Mucosa of rectum (tissue), 2 donors: ENCODE results near the gene GRID2.
"Not testable (repeated sequence)": the region's sequence is repeated elsewhere in the genome, so short reads cannot be mapped to it uniquely, and the experiment has no call there.

Experiments used
- H3K27ac ChIP-seq, 2 donors: one replicate each; pipeline ENCODE4 v1.7.0; 2013; ENCODE audit warnings: inconsistent platforms in 2 of 2, low read depth in 2 of 2, low read length in 2 of 2
- H3K27me3 ChIP-seq, 2 donors: one replicate each; pipeline ENCODE4 v1.7.0; 2013; ENCODE audit warnings: low read length in 2 of 2; ENCODE audit not compliant: control insufficient read depth in 2 of 2, insufficient read depth in 2 of 2
- H3K36me3 ChIP-seq, 2 donors: one replicate each; pipeline ENCODE4 v1.7.0; 2013; ENCODE audit warnings: low read length in 2 of 2; ENCODE audit not compliant: control insufficient read depth in 2 of 2, insufficient read depth in 2 of 2
- H3K4me1 ChIP-seq, 2 donors: one replicate each; pipeline ENCODE4 v1.7.0; 2013; ENCODE audit warnings: low read length in 2 of 2, mild to moderate bottlenecking in 1 of 2; ENCODE audit not compliant: control insufficient read depth in 2 of 2, insufficient read depth in 2 of 2
- H3K4me3 ChIP-seq, 2 donors: one replicate each; pipeline ENCODE4 v1.7.0; 2013; ENCODE audit warnings: low read length in 2 of 2
- H3K9ac ChIP-seq, 2 donors: one replicate each; pipeline ENCODE4 v1.7.0; 2013; ENCODE audit warnings: low read length in 2 of 2, low read depth in 1 of 2, mild to moderate bottlenecking in 1 of 2
- H3K9me3 ChIP-seq, 2 donors: one replicate each; pipeline ENCODE4 v1.7.0; 2013; ENCODE audit warnings: low read length in 2 of 2; ENCODE audit not compliant: control insufficient read depth in 2 of 2
- donor health status: healthy.
- donor health status: Normal muscosa, but diverticular disease.

GRID2 gene

DNA sequence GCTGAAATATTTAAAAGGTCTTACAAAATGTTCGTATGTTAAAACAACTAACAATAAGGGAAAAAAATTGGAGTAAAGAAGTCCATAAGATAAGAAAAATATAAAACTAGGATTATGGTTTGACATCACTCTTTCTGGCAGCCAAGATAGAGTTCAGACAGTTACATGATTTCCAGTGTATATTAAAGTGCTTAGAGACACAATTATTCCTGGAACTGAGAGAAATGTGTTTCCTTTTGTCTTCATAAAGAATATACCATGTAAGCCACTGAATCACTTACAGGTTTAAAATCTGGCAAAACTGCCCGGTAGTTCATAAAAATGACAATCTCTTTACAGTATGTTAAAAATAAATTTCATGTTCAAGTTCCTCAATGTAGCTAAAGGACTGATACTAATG lies 986.1 kb downstream of the GRID2 start:
- Histone ChIP-seq H3K36me3 (no peaks in the 10 kb centered on the region), H3K4me3 (no peak overlapping the region), H3K9ac (no peak overlapping the region), H3K9me3 (no peaks in the 10 kb centered on the region), H3K4me1 (no peaks in the 10 kb centered on the region), H3K27me3 (no peaks in the 10 kb centered on the region), H3K27ac (no peak overlapping the region)

DNA sequence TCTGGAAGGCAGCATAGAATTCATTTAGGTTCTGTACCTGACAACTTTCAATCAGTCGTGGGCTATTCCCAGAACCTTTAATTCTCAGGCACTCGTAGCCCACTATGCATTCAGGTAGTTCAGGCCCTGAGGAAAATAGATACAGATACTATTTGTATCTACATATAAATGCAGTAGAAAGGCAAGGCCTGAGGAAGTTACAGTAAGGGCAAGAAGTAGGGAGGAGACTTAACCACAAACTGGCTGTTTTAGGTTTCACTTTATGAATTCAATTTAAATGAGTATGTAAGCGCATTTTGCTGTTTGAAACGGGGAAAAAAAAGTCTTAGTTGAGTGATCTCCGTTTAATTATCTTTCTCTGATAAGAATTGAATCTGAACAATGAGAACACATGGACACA lies 995.4 kb downstream of the GRID2 start:
- Histone ChIP-seq H3K27ac (no peak overlapping the region), H3K9me3 (no peaks in the 10 kb centered on the region), H3K36me3 (no peaks in the 10 kb centered on the region), H3K27me3 (no peaks in the 10 kb centered on the region), H3K4me1 (no peaks in the 10 kb centered on the region), H3K9ac (no peak overlapping the region), H3K4me3 (no peak overlapping the region)

- not testable (repeated sequence) for H3K27ac ChIP-seq, H3K9me3 ChIP-seq, H3K4me3 ChIP-seq, H3K36me3 ChIP-seq, H3K4me1 ChIP-seq, H3K27me3 ChIP-seq, H3K9ac ChIP-seq
Observed at GRCh38 chr4:93300780-93301555, 997.2 kb downstream of the GRID2 start.

DNA sequence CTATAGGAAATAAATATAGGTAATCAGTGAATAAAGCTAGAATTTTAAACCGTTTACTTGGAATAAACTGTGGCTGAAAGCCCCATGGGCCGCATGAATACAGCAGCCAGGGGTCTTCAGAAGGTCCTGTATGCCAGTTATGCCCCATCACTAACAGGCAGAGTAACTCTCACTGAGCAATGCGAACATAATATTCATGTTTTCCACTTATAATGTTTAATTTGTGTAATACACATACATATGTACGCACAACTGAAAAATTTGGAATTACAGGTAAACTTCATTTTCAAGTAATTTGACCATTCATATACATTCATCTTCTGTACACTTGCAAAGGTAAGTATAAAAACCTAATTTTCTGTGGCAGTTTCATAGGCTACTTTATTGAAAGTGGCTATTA lies 998.5 kb downstream of the GRID2 start:
- no peaks in the 10 kb centered on the region for H3K4me1 ChIP-seq
- no peak overlapping the region for H3K4me3 ChIP-seq
- H3K9me3 ChIP-seq: no peaks in the 10 kb centered on the region
- no peaks in the 10 kb centered on the region for H3K36me3 ChIP-seq
- H3K9ac ChIP-seq: no peak overlapping the region
- H3K27ac ChIP-seq: no peak overlapping the region
- H3K27me3 ChIP-seq: no peaks in the 10 kb centered on the region

DNA sequence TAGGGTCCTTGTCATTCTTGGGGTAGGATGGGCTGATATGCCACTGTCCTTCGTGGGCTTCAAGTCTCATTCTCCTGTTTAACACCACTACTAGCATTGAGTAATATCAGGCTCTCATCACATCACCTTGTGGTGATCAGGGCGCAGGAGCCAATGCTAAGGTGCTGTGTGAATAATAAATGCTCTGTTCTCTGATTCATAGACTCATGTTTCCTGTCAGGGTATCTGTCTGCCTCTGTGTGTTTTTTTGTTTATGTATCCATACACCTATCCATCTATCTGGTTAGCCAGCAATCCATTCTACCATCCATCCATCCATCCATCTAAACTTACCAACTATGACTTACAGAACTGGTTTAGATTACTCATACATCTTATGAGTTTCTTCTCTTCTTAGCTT lies 999.7 kb downstream of the GRID2 start:
- no peaks in the 10 kb centered on the region for H3K27me3 ChIP-seq
- no peak overlapping the region for H3K4me3 ChIP-seq
- H3K27ac ChIP-seq: no peak overlapping the region
- no peaks in the 10 kb centered on the region for H3K4me1 ChIP-seq
- H3K36me3 ChIP-seq: no peaks in the 10 kb centered on the region
- no peak overlapping the region for H3K9ac ChIP-seq
- no peaks in the 10 kb centered on the region for H3K9me3 ChIP-seq

GRCh38 chr4:93312299-93312698 lies 1008.5 kb downstream of the GRID2 start:
- no peak overlapping the region for H3K9ac ChIP-seq
- H3K36me3 ChIP-seq: no peaks in the 10 kb centered on the region
- no peak overlapping the region for H3K4me3 ChIP-seq
- no peak overlapping the region for H3K27ac ChIP-seq
- H3K4me1 ChIP-seq: no peaks in the 10 kb centered on the region
- no peaks in the 10 kb centered on the region for H3K9me3 ChIP-seq
- no peaks in the 10 kb centered on the region for H3K27me3 ChIP-seq

GRCh38 chr4:93313197-93313596 lies 1009.4 kb downstream of the GRID2 start:
- Histone ChIP-seq H3K27me3 (no peaks in the 10 kb centered on the region), H3K9ac (no peak overlapping the region), H3K9me3 (no peaks in the 10 kb centered on the region), H3K27ac (no peak overlapping the region), H3K36me3 (no peaks in the 10 kb centered on the region), H3K4me3 (no peak overlapping the region), H3K4me1 (no peaks in the 10 kb centered on the region)

DNA sequence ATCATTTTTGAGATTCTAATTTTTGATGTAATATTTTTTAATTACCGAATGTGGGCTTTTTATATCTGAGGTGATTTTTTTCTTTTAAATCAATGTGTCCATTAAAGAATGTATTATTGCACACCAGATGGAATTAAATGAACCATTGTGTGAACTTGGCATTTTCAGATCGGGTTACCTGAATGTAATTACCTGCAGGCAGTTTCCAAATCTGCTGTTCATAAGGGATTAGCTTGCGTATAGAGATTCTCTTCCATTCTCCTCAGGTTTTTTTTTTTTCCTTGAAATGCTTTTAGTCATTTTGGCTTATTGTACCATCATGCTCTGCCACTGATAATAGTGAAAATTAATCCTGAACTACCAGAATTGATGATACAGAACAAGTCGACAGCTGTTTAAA lies 1013.3 kb downstream of the GRID2 start:
- H3K9ac ChIP-seq: no peak overlapping the region
- H3K27me3 ChIP-seq: no peaks in the 10 kb centered on the region
- no peaks in the 10 kb centered on the region for H3K36me3 ChIP-seq
- H3K4me3 ChIP-seq: no peak overlapping the region
- no peak overlapping the region for H3K27ac ChIP-seq
- no peaks in the 10 kb centered on the region for H3K4me1 ChIP-seq
- no peaks in the 10 kb centered on the region for H3K9me3 ChIP-seq

DNA sequence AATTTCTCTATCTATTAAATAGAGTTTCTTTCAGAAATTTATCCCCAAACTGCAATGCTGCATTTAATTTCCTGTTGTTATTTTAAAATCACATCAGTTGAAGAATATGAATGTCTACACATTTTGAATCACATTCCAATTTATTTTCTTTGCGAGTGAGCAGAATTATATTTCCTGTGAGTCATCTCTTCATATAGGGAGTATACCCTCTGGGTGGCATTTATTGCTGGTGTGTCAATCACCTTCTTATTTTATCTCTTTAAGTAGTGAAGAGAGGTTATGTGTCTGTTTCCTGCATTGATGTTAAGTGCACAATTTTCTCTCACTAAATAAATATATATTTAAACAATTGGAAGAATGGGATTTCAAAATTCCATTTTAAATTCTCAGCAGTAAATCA lies 1013.8 kb downstream of the GRID2 start:
- H3K9me3 ChIP-seq: no peaks in the 10 kb centered on the region
- no peak overlapping the region for H3K27ac ChIP-seq
- H3K36me3 ChIP-seq: no peaks in the 10 kb centered on the region
- H3K4me1 ChIP-seq: no peaks in the 10 kb centered on the region
- no peaks in the 10 kb centered on the region for H3K27me3 ChIP-seq
- no peak overlapping the region for H3K9ac ChIP-seq
- no peak overlapping the region for H3K4me3 ChIP-seq

DNA sequence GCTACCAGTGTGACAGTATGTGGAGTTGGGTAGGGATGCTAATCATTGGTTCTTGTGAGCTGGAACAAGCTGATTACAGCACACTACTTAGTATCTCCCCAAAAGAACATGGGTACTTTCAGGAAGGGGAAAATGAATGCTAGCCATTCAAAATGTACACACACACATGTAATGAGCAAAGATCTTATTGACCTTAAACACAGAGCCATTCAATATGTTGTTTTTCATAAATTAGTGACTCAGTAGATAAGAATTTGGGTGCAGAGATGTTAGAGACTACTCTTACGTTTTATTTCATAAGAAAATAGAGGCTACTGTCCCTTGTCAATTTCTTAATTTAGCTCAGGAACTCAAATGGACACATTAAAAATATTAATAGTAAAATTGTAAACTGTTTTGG lies 1015.3 kb downstream of the GRID2 start:
- Histone ChIP-seq H3K4me3 (no peak overlapping the region), H3K9me3 (no peaks in the 10 kb centered on the region), H3K36me3 (no peaks in the 10 kb centered on the region)

DNA sequence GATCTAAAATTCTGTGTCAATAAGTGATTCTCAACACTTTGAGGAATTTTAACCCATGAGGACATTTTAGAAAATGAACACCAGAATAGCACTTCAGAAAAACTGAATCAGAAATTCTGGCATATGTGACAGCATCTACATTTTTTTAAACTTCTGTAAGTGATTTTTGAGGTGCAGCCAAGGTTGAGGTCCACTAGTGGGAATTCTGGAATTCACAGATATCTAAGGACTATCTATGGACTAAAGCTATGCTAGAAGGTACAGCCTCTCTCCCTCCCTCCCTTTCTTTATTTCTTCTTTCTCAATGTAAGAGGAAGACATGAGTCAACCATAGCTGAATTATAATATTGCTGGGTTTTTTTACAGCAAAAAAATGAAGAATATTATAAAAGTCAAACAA lies 1016.6 kb downstream of the GRID2 start:
- Histone ChIP-seq H3K27me3 (no peaks in the 10 kb centered on the region), H3K4me3 (no peak overlapping the region), H3K4me1 (no peaks in the 10 kb centered on the region), H3K27ac (no peak overlapping the region), H3K36me3 (no peaks in the 10 kb centered on the region), H3K9me3 (no peaks in the 10 kb centered on the region), H3K9ac (no peak overlapping the region)

More for the DNA sequence above, 1015.3 kb downstream of the GRID2 start:
- H3K4me1 ChIP-seq: no peaks in the 10 kb centered on the region
- H3K9ac ChIP-seq: no peak overlapping the region
- no peak overlapping the region for H3K27ac ChIP-seq
- no peaks in the 10 kb centered on the region for H3K27me3 ChIP-seq
